K562 (cell line): ENCODE measurements around the gene COPS6. TPM values are rescaled to one million over a fixed set of nuclear protein-coding genes. Genes with fewer than 3 reads are reported as not detected.

Experiments
- ATAC-seq: fragments of 200-7000 bp; cut with Tn5 transposase; 3 replicates; pipeline ENCODE4 v1.9.1; 2020; ENCODE audit warnings: moderate library complexity
- BruUV-seq: library from RNA; stranded (reverse); fragments of 400-500 nt; replicated peaks from 2 replicates; lab custom pipeline; 2021; lab: Mats Ljungman, UMichigan
- CTCF ChIA-PET: fragments of 300-600 bp; formaldehyde crosslinking; extraction: SDS; loops from one replicate; lab custom pipeline; 2021; ENCODE audit warnings: low intra/inter-chr PET ratio; lab: Yijun Ruan, JAX
- POLR2A ChIA-PET: fragments of 300-600, 350-650 bp; sonication (Branson Sonifier 250); formaldehyde crosslinking; extraction: SDS; loops from one replicate; lab custom pipeline; 2021; ENCODE audit warnings: antibody characterized with exemption, inconsistent platforms; lab: Yijun Ruan, JAX
- DNase-seq, 4 experiments: peaks; one replicate each; pipeline versions ENCODE4 v3.0.0 to v3.0.0-alpha.2; 2011 to 2018; ENCODE audit warnings: low spot score in 3 of 4, mixed read lengths in 3 of 4; ENCODE audit errors: extremely low read depth in 1 of 4
- FAIRE-seq: peaks from 2 replicates; lab custom pipeline; 2011; peaks lifted over from hg19 to GRCh38; lab: Jason Lieb, UNC
- H2AFZ ChIP-seq: 2 replicates; pipeline ENCODE4 v1.6.0; 2011; ENCODE audit warnings: low read depth, low read length, control low read depth, inconsistent platforms
- H3K27ac ChIP-seq: fragments of 200-600 bp; 3 replicates; pipeline ENCODE4 v1.8.0; 2011; ENCODE audit warnings: low read depth, mild to moderate bottlenecking, control low read depth, inconsistent platforms, low read length, moderate library complexity, mixed read lengths; ENCODE audit errors: extremely low read depth
- H3K27me3 ChIP-seq, 2 experiments: fragments of 300-600 bp in 1 of 2; 2 replicates in 1 of 2; 3 replicates in 1 of 2; pipeline versions ENCODE4 v1.6.0 to v1.8.0; 2011; ENCODE audit warnings: inconsistent platforms in 2 of 2, low read length in 2 of 2, mild to moderate bottlenecking in 1 of 2, mixed read lengths in 1 of 2, moderate library complexity in 1 of 2; ENCODE audit not compliant: control insufficient read depth in 2 of 2, insufficient read depth in 2 of 2
- H3K36me3 ChIP-seq: fragments of 300-600 bp; 3 replicates; pipeline ENCODE4 v1.8.0; 2011; ENCODE audit warnings: mild to moderate bottlenecking, low read length, inconsistent platforms; ENCODE audit not compliant: control insufficient read depth, insufficient read depth
- H3K4me1 ChIP-seq, 2 experiments: fragments of 200-600 bp in 1 of 2; replicated peaks in 1 of 2; 2 replicates in 1 of 2; 3 replicates in 1 of 2; pipeline versions ENCODE4 v1.5.1 to v1.8.0; 2011; ENCODE audit warnings: inconsistent platforms in 2 of 2, low read length in 2 of 2, mild to moderate bottlenecking in 1 of 2, mixed read lengths in 1 of 2, moderate library complexity in 1 of 2; ENCODE audit not compliant: control insufficient read depth in 2 of 2, insufficient read depth in 2 of 2
- H3K4me2 ChIP-seq: 2 replicates; pipeline ENCODE4 v1.6.1; 2011; ENCODE audit warnings: low read length, control low read depth, inconsistent platforms, mixed read lengths; ENCODE audit not compliant: insufficient read depth
- H3K4me3 ChIP-seq: fragments of 200-600 bp; sonication (generic), shearing (Covaris generic); 2 replicates; pipeline ENCODE4 v1.5.1; 2016; ENCODE audit warnings: control low read depth, inconsistent platforms
- H3K79me2 ChIP-seq: fragments of 200-600 bp; 3 replicates; pipeline ENCODE4 v1.8.0; 2011; ENCODE audit warnings: low read length, inconsistent platforms; ENCODE audit not compliant: control insufficient read depth, insufficient read depth
- H3K9ac ChIP-seq, 2 experiments: 2 replicates each; pipeline versions ENCODE4 v1.6.0 to v1.6.1; 2011; ENCODE audit warnings: low read depth in 2 of 2, low read length in 2 of 2, control low read depth in 1 of 2, inconsistent platforms in 1 of 2, mild to moderate bottlenecking in 1 of 2, mixed read lengths in 1 of 2; ENCODE audit not compliant: insufficient read depth in 1 of 2
- H3K9me1 ChIP-seq: one replicate; pipeline ENCODE4 v1.6.0; 2011; ENCODE audit warnings: inconsistent platforms, mild to moderate bottlenecking, low read length, moderate library complexity; ENCODE audit not compliant: control insufficient read depth, insufficient read depth
- H3K9me3 ChIP-seq: replicated peaks from 2 replicates; pipeline ENCODE4 v1.5.1; 2011; ENCODE audit warnings: low read depth, low read length, inconsistent platforms; ENCODE audit not compliant: control insufficient read depth, insufficient read depth
- H4K20me1 ChIP-seq: replicated peaks from 2 replicates; pipeline ENCODE4 v1.6.1; 2011; ENCODE audit warnings: low read length, inconsistent platforms, mixed read lengths; ENCODE audit not compliant: control insufficient read depth, insufficient read depth
- ASH1L ChIP-seq: fragments of 450-650 bp; IDR thresholded peaks from 2 replicates; pipeline ENCODE4 v1.6.1; 2018; ENCODE audit warnings: borderline replicate concordance, mild to moderate bottlenecking, low read depth; ENCODE audit not compliant: partially characterized antibody
- DEAF1 ChIP-seq: fragments of 450-650 bp; formaldehyde crosslinking; IDR thresholded peaks from 2 replicates; pipeline ENCODE4 v1.4.0; 2020; ENCODE audit warnings: mild to moderate bottlenecking, moderate library complexity
- ETV5 ChIP-seq: sonication (generic); formaldehyde crosslinking; IDR thresholded peaks from 2 replicates; pipeline ENCODE4 v1.4.0; 2020; ENCODE audit warnings: low read depth, mild to moderate bottlenecking, missing genetic modification reagents
- GABPA ChIP-seq: fragments of 200-800 bp; sonication (Bioruptor generic); conservative IDR thresholded peaks from 2 replicates; pipeline ENCODE4 v1.6.1; 2016; ENCODE audit warnings: low read depth, missing genetic modification characterization, missing compliant biosample characterization
- HSF4 ChIP-seq: fragments of 250-450 bp; sonication (Bioruptor Pico); IDR thresholded peaks from 2 replicates; pipeline ENCODE4 v2.1.2; 2022; ENCODE audit warnings: mild to moderate bottlenecking, moderate library complexity, borderline replicate concordance
- MECOM ChIP-seq: fragments of 250-450 bp; sonication (Bioruptor Pico); IDR thresholded peaks from 2 replicates; pipeline ENCODE4 v1.8.0; 2022; ENCODE audit warnings: inconsistent platforms
- POLR2B ChIP-seq: fragments of 450-650 bp; IDR thresholded peaks from 2 replicates; pipeline ENCODE4 v1.6.1; 2018; ENCODE audit warnings: low read depth; ENCODE audit not compliant: partially characterized antibody
- RBM14 ChIP-seq: fragments of 200-400 bp; formaldehyde crosslinking; IDR thresholded peaks from 2 replicates; pipeline ENCODE4 v1.6.1; 2018; ENCODE audit warnings: low read depth, mild to moderate bottlenecking, low read length, moderate library complexity, borderline replicate concordance; ENCODE audit not compliant: insufficient read depth
- XRCC4 ChIP-seq: IDR thresholded peaks from one replicate; pipeline ENCODE4 v1.6.1; 2011; ENCODE audit not compliant: insufficient read depth, insufficient read length; ENCODE audit errors: extremely low read depth
- ZNF511 ChIP-seq: sonication (generic); formaldehyde crosslinking; IDR thresholded peaks from 2 replicates; pipeline ENCODE4 v1.8.0; 2022; ENCODE audit warnings: mild to moderate bottlenecking, missing genetic modification reagents
- WGBS: fragments of 100-300 bp; shearing (Covaris generic); methylation state at CpG from one replicate; pipeline ENCODE4 v1.1.6; 2016; ENCODE audit warnings: low coverage, mixed read lengths; ENCODE audit not compliant: insufficient coverage; ENCODE audit errors: missing lambda C conversion rate; 5-methylcytosine and 5-hydroxymethylcytosine counted together
- in situ Hi-C: fragments of 300-500 bp; cut with MboI; formaldehyde crosslinking; loops from 4 replicates; pipeline ENCODE4 v1.15.0; 2018; ENCODE audit warnings: inconsistent platforms, mixed read lengths
- intact Hi-C: fragments of 100-400 bp; cut with micrococcal nuclease; formaldehyde crosslinking; loops from 2 replicates; pipeline ENCODE4 v1.14.2; 2022
- polyA plus RNA-seq, 8 experiments: library from polyadenylated mRNA; depleted of rRNA in 4 of 8; stranded (reverse) in 5 of 8; unstranded in 3 of 8; fragments of >200 nt; fragmentation: Nextera tagmentation in 2 of 8; fragmentation: Illumina TruSeq in 1 of 8; extraction: Ambion mirVana in 2 of 8; extraction: Trizol in 1 of 8; gene quantifications; 2 replicates each; pipeline versions ENCODE4 v1.2.1 to v1.2.3, GENCODE V29; 2011 to 2014; ENCODE audit warnings: inconsistent platforms in 1 of 8, missing spikeins in 1 of 8
- total RNA-seq, 7 experiments: library from RNA; depleted of rRNA in 6 of 7; stranded (reverse); fragments of >200 nt in 6 of 7; fragmentation: Illumina TruSeq in 2 of 7; extraction: Trizol in 2 of 7; gene quantifications; 2 replicates each; pipeline versions ENCODE4 v1.2.1 to v1.2.3, GENCODE V29; 2011 to 2021; ENCODE audit warnings: low replicate concordance in 1 of 7
- TF ChIP-seq, protein P1 (sequence below): conservative IDR thresholded peaks from 2 replicates; pipeline ENCODE4 v1.6.1; 2011; ENCODE audit warnings: low read depth, mild to moderate bottlenecking, low read length; ENCODE audit not compliant: control insufficient read depth
- TF ChIP-seq, protein P2 (sequence below): fragments of 250-450 bp; sonication (Bioruptor Pico); IDR thresholded peaks from 2 replicates; pipeline ENCODE4 v1.4.0; 2020; ENCODE audit warnings: mild to moderate bottlenecking, moderate library complexity

The COPS6 gene
- total and polyA plus RNA-seq, 9 of the 15 experiments (the other 6 are each of a cell fraction or from before 2014, with no cell fraction given): 63.0 to 331 (median 168) TPM

- 0 out of 2 replicates have a peak, but pooled peaks cover 2% of the 10 kb centered on the region for H3K9me3 ChIP-seq
- H2AFZ ChIP-seq: peak within 1 kb of the TSS; percentile 99
- in situ Hi-C loops (no loop called here), intact Hi-C loops (loop anchor here (2.0 to 5.0 kb wide), 3 partner anchors 31 to 137 kb away; partner anchors contain the start of genes MBLAC1 and ZNF3)
- peak within 1 kb of the TSS; percentile 77 for H3K27ac ChIP-seq
- DNase-seq: peak; percentile 93 to 97 (median 96)
- 4% methylated on average over 46 of the region's 47 CpGs for WGBS
- H3K4me3 ChIP-seq: peak within 1 kb of the TSS; percentile 88
- H3K27me3 ChIP-seq: no peaks in the 10 kb centered on the region
- H3K4me2 ChIP-seq: peak within 1 kb of the TSS; percentile 89
- CTCF ChIA-PET: interaction anchor here (0.5 to 0.9 kb wide), 3 partner anchors 13 to 61 kb away, joined by 3 to 4 read pairs (median 3); no protein-coding TSS in a partner anchor
- POLR2A ChIA-PET: interaction anchor here (0.7 to 1.6 kb wide), 7 partner anchors 8 to 33 kb away, joined by 3 to 6 read pairs (median 5); no protein-coding TSS in a partner anchor
- peaks cover 3 to 14% of the 10 kb centered on the region in 2 experiments; a peak in 3 of 5 replicates for H3K4me1 ChIP-seq
- peaks cover 3% of the 10 kb centered on the region; the same call in 1 of the 3 replicates for H3K36me3 ChIP-seq
- BruUV-seq: TSS peak; percentile 81
- H3K9ac ChIP-seq: peak within 1 kb of the TSS; percentile 79 to 95
- H4K20me1 ChIP-seq: no peaks in the 10 kb centered on the region
- peak; percentile 76 for FAIRE-seq
- no peaks in the 10 kb centered on the region for H3K9me1 ChIP-seq
- H3K79me2 ChIP-seq: peaks cover 10% of the 10 kb centered on the region
- peak; percentile 96 for ATAC-seq
- TF ChIP-seq DEAF1: no peak
- TF ChIP-seq POLR2B: peak; percentile 91
- peak; percentile 57 for TF ChIP-seq ETV5 (CRISPR knock-in tag)
- no peak for TF ChIP-seq HSF4 (CRISPR knock-in tag)
- peak; percentile 68 for TF ChIP-seq ZNF511 (CRISPR knock-in tag)
- TF ChIP-seq, protein P1, sequence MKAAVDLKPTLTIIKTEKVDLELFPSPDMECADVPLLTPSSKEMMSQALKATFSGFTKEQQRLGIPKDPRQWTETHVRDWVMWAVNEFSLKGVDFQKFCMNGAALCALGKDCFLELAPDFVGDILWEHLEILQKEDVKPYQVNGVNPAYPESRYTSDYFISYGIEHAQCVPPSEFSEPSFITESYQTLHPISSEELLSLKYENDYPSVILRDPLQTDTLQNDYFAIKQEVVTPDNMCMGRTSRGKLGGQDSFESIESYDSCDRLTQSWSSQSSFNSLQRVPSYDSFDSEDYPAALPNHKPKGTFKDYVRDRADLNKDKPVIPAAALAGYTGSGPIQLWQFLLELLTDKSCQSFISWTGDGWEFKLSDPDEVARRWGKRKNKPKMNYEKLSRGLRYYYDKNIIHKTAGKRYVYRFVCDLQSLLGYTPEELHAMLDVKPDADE: peak; percentile 67; the same call in 1 of the 2 replicates
- peak; percentile 97 for TF ChIP-seq GABPA (tag)
- TF ChIP-seq ASH1L: no peak
- no peak for TF ChIP-seq RBM14
- TF ChIP-seq XRCC4: no peak
- TF ChIP-seq, protein P2, sequence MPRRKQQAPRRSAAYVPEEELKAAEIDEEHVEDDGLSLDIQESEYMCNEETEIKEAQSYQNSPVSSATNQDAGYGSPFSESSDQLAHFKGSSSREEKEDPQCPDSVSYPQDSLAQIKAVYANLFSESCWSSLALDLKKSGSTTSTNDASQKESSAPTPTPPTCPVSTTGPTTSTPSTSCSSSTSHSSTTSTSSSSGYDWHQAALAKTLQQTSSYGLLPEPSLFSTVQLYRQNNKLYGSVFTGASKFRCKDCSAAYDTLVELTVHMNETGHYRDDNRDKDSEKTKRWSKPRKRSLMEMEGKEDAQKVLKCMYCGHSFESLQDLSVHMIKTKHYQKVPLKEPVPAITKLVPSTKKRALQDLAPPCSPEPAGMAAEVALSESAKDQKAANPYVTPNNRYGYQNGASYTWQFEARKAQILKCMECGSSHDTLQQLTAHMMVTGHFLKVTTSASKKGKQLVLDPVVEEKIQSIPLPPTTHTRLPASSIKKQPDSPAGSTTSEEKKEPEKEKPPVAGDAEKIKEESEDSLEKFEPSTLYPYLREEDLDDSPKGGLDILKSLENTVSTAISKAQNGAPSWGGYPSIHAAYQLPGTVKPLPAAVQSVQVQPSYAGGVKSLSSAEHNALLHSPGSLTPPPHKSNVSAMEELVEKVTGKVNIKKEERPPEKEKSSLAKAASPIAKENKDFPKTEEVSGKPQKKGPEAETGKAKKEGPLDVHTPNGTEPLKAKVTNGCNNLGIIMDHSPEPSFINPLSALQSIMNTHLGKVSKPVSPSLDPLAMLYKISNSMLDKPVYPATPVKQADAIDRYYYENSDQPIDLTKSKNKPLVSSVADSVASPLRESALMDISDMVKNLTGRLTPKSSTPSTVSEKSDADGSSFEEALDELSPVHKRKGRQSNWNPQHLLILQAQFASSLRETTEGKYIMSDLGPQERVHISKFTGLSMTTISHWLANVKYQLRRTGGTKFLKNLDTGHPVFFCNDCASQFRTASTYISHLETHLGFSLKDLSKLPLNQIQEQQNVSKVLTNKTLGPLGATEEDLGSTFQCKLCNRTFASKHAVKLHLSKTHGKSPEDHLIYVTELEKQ (CRISPR knock-in tag): no peak
- TF ChIP-seq MECOM (CRISPR knock-in tag): no peak
These were observed 39.1 kb upstream of the COPS6 start, which contains the start of gene ZSCAN21 for GRCh38 chr7:100049441-100050291. ZSCAN21 (plus strand) TSS chr7:100049774; CDS start chr7:100057007, 7,233 bp downstream.
